GM18870 (cell line): ENCODE data around the gene TRIM69.
"Not testable (repeated sequence)": the region's sequence is repeated elsewhere in the genome, so short reads cannot be mapped to it uniquely, and the experiment has no call there.

Source experiments
- ATAC-seq: cut with Tn5 transposase; IDR thresholded peaks from one replicate; pipeline ENCODE4 v1.9.1; 2021; ENCODE audit warnings: moderate library complexity; ENCODE audit not compliant: unreplicated experiment

The TRIM69 gene

GRCh38 chr15:44715797-44716334 lies 20.5 kb upstream of the TRIM69 start:
- no peak for ATAC-seq

- ATAC-seq = no peak
Observed at GRCh38 chr15:44716983-44717602, 19.2 kb upstream of the TRIM69 start.

- ATAC-seq = no peak
Observed at GRCh38 chr15:44718180-44718926, 18.0 kb upstream of the TRIM69 start.

GRCh38 chr15:44718927-44719292 lies 17.4 kb upstream of the TRIM69 start:
- no peak for ATAC-seq

GRCh38 chr15:44719293-44719999 lies 16.9 kb upstream of the TRIM69 start:
- peak; percentile 42 for ATAC-seq

GRCh38 chr15:44720000-44720435 lies 16.3 kb upstream of the TRIM69 start:
- not testable (repeated sequence) for ATAC-seq

- no peak for ATAC-seq
Observed at GRCh38 chr15:44720460-44721176, 15.7 kb upstream of the TRIM69 start.

GRCh38 chr15:44722011-44722410 lies 14.3 kb upstream of the TRIM69 start:
- no peak for ATAC-seq

GRCh38 chr15:44726136-44726535 lies 10.2 kb upstream of the TRIM69 start:
- no peak for ATAC-seq

- ATAC-seq = peak; percentile 29
Observed at GRCh38 chr15:44726568-44727484, 9.5 kb upstream of the TRIM69 start.

GRCh38 chr15:44727485-44728231 lies 8.7 kb upstream of the TRIM69 start:
- ATAC-seq = no peak

GRCh38 chr15:44728232-44728575 lies 8.1 kb upstream of the TRIM69 start:
- ATAC-seq = not testable (repeated sequence)

- ATAC-seq = peak; percentile 77
Observed at GRCh38 chr15:44728576-44729407, 7.5 kb upstream of the TRIM69 start.

GRCh38 chr15:44729408-44730127 lies 6.8 kb upstream of the TRIM69 start:
- no peak for ATAC-seq

GRCh38 chr15:44734839-44735481 lies 1.4 kb upstream of the TRIM69 start:
- ATAC-seq = no peak

GRCh38 chr15:44735482-44736180 lies 697 bp upstream of the TRIM69 start:
- no peak for ATAC-seq
